GF-D8 (cell line): Measurements from ENCODE around the gene CMTM7.

Experiments used
- DNase-seq: peaks from one replicate; lab custom pipeline; 2025; lab: John Stamatoyannopoulos, UW

CMTM7 gene

GRCh38 chr3:32492684-32493436 is 101.2 kb downstream of the CMTM7 start:
- DNase-seq = no peak

- no peak for DNase-seq
Observed at GRCh38 chr3:32493437-32494414, 102.1 kb downstream of the CMTM7 start.

GRCh38 chr3:32495085-32495484 is 103.4 kb downstream of the CMTM7 start:
- DNase-seq = no peak

GRCh38 chr3:32495609-32496008 is 104.0 kb downstream of the CMTM7 start:
- DNase-seq = no peak

- no peak for DNase-seq
Observed at GRCh38 chr3:32498252-32498651, 106.6 kb downstream of the CMTM7 start.

GRCh38 chr3:32498992-32499391 is 107.3 kb downstream of the CMTM7 start:
- no peak for DNase-seq

GRCh38 chr3:32499585-32499984 is 107.9 kb downstream of the CMTM7 start:
- DNase-seq = no peak

- DNase-seq = no peak
Observed at GRCh38 chr3:32500231-32500630, 108.6 kb downstream of the CMTM7 start.

- DNase-seq = peak; percentile 15
Observed at GRCh38 chr3:32500880-32501782, 109.5 kb downstream of the CMTM7 start.

- DNase-seq = no peak
Observed at GRCh38 chr3:32501783-32502117, 110.1 kb downstream of the CMTM7 start.

GRCh38 chr3:32502118-32502945 is 110.7 kb downstream of the CMTM7 start, which contains the start of gene CMTM6:
TSS of gene CMTM6 (minus strand) at chr3:32502852. CDS start at chr3:32502745, 107 bp downstream.
- DNase-seq = peak; percentile 78

GRCh38 chr3:32502946-32503286 is 111.3 kb downstream of the CMTM7 start:
- DNase-seq = no peak
